Progenitor cell of endocrine pancreas (in vitro differentiated cells): ENCODE data around the gene THEM5. TPM values are rescaled to one million over a fixed set of nuclear protein-coding genes. Genes with fewer than 3 reads are reported as not detected.

Experiments used
- DNase-seq: peaks from one replicate; pipeline ENCODE4 v3.0.0; 2021; ENCODE audit warnings: low spot score; ENCODE audit not compliant: unreplicated experiment
- H3K27ac Mint-ChIP-seq: 2 replicates; pipeline ENCODE4 v1.8.0; 2021; ENCODE audit warnings: mild to moderate bottlenecking, moderate library complexity, mixed read lengths
- H3K27me3 Mint-ChIP-seq: 2 replicates; pipeline ENCODE4 v1.8.0; 2021; ENCODE audit warnings: mixed read lengths
- H3K36me3 Mint-ChIP-seq: 2 replicates; pipeline ENCODE4 v1.8.0; 2022; ENCODE audit warnings: mixed read lengths; ENCODE audit not compliant: insufficient read depth
- H3K4me1 Mint-ChIP-seq: 2 replicates; pipeline ENCODE4 v1.8.0; 2021; ENCODE audit warnings: low read depth, mixed read lengths
- H3K4me3 Mint-ChIP-seq: 2 replicates; pipeline ENCODE4 v1.8.0; 2021; ENCODE audit warnings: low read depth, mild to moderate bottlenecking, moderate library complexity, mixed read lengths
- H3K9me3 Mint-ChIP-seq: 2 replicates; pipeline ENCODE4 v1.8.0; 2021; ENCODE audit warnings: low read depth, mixed read lengths
- total RNA-seq: library from RNA; stranded (reverse); gene quantifications from 2 replicates; pipeline ENCODE4 v1.2.1, GENCODE V29; 2021
- TF ChIP-seq, protein P1 (sequence below): fragments of 200-600 bp; sonication (generic); IDR thresholded peaks from one replicate; pipeline ENCODE4 v1.5.0; 2021; ENCODE audit warnings: antibody characterized with exemption, mild to moderate bottlenecking; ENCODE audit not compliant: unreplicated experiment

The THEM5 gene
- total RNA-seq, 1 donor from 2014 or later: not detected

DNA sequence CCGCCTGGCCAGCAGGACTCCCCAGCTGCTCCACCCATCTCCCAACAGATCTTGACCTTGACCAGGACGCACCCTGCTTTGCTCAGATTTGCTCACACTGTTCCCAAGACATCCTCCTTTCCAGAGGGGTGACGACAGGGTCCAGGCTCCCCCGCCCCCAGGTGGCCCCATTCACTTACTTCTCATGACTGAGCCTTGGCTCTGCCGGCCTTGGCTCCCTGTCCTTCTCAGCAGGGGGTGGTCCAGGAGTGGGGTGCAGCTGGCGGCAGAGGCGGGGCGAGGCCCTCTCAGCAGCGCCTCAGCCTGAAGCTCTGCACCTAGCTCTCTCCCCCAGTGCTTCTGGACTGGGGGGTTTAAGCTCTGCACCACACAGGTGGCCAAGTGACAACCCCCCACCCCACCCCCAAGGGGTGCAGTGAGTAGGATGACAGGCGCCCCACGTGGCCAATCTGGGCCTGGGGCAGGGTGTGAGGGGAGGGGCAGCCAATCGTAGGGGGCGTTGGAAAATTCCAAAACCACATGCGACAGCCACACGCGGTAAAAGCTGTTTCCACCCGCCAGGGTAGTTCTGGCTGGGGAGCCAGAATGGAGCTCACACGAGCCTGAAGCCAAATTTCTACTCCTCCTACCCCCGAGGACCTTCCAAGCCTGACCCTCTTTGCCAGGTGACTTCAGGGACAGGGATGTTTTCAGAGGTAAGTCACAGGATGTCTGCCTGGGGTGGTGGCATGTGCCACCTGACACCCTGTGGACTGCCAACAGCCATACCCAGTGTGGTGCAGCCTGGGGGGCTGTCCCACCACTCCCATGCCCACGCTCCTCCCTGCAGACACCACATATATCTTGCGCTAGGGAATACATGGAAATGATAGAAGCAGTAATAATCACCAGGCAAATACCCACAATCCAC, 27.5 kb downstream of the THEM5 start:
- no peak overlapping the region for H3K4me3 Mint-ChIP-seq
- peaks cover 21% of the 10 kb centered on the region for H3K27me3 Mint-ChIP-seq
- H3K4me1 Mint-ChIP-seq: peaks cover 5% of the 10 kb centered on the region
- peak overlapping the region; percentile 62 for H3K27ac Mint-ChIP-seq
- DNase-seq: no peak
- H3K9me3 Mint-ChIP-seq: no peaks in the 10 kb centered on the region
- TF ChIP-seq, protein P1, sequence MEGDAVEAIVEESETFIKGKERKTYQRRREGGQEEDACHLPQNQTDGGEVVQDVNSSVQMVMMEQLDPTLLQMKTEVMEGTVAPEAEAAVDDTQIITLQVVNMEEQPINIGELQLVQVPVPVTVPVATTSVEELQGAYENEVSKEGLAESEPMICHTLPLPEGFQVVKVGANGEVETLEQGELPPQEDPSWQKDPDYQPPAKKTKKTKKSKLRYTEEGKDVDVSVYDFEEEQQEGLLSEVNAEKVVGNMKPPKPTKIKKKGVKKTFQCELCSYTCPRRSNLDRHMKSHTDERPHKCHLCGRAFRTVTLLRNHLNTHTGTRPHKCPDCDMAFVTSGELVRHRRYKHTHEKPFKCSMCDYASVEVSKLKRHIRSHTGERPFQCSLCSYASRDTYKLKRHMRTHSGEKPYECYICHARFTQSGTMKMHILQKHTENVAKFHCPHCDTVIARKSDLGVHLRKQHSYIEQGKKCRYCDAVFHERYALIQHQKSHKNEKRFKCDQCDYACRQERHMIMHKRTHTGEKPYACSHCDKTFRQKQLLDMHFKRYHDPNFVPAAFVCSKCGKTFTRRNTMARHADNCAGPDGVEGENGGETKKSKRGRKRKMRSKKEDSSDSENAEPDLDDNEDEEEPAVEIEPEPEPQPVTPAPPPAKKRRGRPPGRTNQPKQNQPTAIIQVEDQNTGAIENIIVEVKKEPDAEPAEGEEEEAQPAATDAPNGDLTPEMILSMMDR: no peak
- no peaks in the 10 kb centered on the region for H3K36me3 Mint-ChIP-seq

DNA sequence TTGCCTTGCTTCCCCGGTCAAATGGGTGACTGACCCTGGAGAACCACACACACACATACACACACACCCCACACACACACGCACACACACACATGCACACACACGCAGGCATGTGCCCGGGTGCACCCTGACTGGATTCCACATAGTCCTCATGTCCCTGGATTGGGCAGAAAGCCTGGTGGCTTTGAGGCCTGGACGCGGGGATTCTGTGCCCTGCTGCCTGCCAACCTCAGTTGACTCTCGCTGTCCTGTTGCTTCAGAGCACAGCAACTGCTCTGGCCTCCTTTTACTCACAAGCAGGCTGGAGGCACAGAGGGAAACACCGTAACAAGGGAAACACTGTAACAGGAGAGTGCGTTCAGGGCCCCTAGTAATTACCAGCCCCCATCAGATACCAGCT, 28.3 kb downstream of the THEM5 start:
- DNase-seq: no peak
- TF ChIP-seq, protein P1: no peak
- Mint-ChIP-seq H3K27ac (no peak overlapping the region), H3K36me3 (no peaks in the 10 kb centered on the region), H3K4me1 (peaks cover 5% of the 10 kb centered on the region), H3K9me3 (no peaks in the 10 kb centered on the region), H3K27me3 (peaks cover 24% of the 10 kb centered on the region), H3K4me3 (no peak overlapping the region)

DNA sequence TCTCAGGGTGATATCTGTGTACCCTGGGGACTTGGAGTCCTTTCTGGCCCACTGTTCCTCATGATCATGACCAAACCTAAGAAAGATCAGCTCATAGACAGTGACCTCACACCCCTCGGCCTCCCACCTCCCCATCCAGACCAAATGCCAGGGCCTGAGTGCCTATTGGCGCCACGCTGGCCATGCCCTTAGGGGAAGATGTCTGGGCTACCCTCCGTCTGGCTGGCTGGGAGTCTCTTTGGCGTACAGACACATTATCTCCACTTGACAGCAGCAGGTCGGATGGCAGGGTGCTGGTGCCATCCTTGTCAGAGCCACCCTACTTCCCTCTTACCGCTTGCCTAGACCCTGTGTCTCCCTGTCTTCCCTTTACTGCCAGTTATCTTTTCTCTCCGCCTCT, 30.3 kb downstream of the THEM5 start:
- Mint-ChIP-seq H3K27ac (no peak overlapping the region), H3K4me3 (no peak overlapping the region), H3K4me1 (no peaks in the 10 kb centered on the region), H3K27me3 (peaks cover 23% of the 10 kb centered on the region), H3K36me3 (no peaks in the 10 kb centered on the region), H3K9me3 (no peaks in the 10 kb centered on the region)
- DNase-seq: no peak
- TF ChIP-seq, protein P1: no peak

DNA sequence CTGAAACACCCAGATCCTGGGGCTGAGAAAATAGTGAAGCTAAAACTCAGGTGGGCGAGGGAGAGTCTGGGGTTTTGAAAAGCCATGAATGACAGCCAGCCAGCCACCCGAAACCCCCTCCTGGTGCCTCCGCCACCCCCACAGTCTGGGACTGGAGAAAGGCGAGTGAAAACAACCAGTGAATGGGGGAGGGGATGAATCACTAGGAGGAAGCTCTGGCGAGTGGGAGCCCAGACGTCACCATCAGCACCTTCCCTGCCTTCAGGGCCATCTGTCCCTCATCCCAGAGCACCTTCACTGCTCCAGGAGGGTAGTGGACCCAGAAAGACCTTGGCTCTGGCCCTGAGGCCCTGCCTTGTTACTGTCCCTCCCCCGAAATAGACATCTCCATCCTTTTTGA, 31.1 kb downstream of the THEM5 start:
- no peaks in the 10 kb centered on the region for H3K36me3 Mint-ChIP-seq
- TF ChIP-seq, protein P1: no peak
- no peak overlapping the region for H3K27ac Mint-ChIP-seq
- H3K9me3 Mint-ChIP-seq: no peaks in the 10 kb centered on the region
- H3K4me3 Mint-ChIP-seq: no peak overlapping the region
- peaks cover 23% of the 10 kb centered on the region for H3K27me3 Mint-ChIP-seq
- DNase-seq: no peak
- no peaks in the 10 kb centered on the region for H3K4me1 Mint-ChIP-seq

DNA sequence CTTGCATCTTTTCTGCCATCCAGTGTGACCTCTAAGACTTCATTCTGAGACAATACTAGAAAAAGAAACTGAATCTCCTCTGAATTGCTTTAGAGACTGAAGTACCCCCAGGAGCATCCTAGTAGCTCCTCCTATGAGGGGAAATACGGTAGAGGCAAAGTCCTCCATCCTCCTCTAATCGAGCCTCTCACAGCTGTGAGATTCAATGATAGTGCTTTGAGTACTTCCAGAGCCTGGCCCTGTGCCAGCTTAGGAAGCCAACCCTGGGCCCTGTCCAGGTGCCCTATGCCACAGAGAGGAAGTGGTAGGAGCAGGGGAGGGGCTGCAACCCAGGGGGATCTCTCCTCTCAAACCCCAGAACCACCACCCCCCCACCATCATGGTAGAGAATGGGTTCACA, 32.6 kb downstream of the THEM5 start:
- no peaks in the 10 kb centered on the region for H3K9me3 Mint-ChIP-seq
- TF ChIP-seq, protein P1: no peak
- H3K27me3 Mint-ChIP-seq: peaks cover 26% of the 10 kb centered on the region
- no peak overlapping the region for H3K4me3 Mint-ChIP-seq
- no peak for DNase-seq
- peaks cover 2% of the 10 kb centered on the region for H3K4me1 Mint-ChIP-seq
- H3K36me3 Mint-ChIP-seq: no peaks in the 10 kb centered on the region
- no peak overlapping the region for H3K27ac Mint-ChIP-seq
